HG02798 (cell line): ENCODE measurements around the gene FUBP1.
"Not testable (repeated sequence)": the region's sequence is repeated elsewhere in the genome, so short reads cannot be mapped to it uniquely, and the experiment has no call there.

Experiments
- ATAC-seq: cut with Tn5 transposase; IDR thresholded peaks from one replicate; pipeline ENCODE4 v1.9.1; 2021; ENCODE audit warnings: mild to moderate bottlenecking; ENCODE audit not compliant: unreplicated experiment, poor library complexity

The FUBP1 gene

GRCh38 chr1:77950873-77951272, 28.0 kb downstream of the FUBP1 start:
- ATAC-seq: peak; percentile 60

- ATAC-seq: peak; percentile 34
These were observed 29.9 kb downstream of the FUBP1 start for GRCh38 chr1:77948841-77949424.

GRCh38 chr1:77945345-77945744, 33.5 kb downstream of the FUBP1 start:
- no peak for ATAC-seq

DNA sequence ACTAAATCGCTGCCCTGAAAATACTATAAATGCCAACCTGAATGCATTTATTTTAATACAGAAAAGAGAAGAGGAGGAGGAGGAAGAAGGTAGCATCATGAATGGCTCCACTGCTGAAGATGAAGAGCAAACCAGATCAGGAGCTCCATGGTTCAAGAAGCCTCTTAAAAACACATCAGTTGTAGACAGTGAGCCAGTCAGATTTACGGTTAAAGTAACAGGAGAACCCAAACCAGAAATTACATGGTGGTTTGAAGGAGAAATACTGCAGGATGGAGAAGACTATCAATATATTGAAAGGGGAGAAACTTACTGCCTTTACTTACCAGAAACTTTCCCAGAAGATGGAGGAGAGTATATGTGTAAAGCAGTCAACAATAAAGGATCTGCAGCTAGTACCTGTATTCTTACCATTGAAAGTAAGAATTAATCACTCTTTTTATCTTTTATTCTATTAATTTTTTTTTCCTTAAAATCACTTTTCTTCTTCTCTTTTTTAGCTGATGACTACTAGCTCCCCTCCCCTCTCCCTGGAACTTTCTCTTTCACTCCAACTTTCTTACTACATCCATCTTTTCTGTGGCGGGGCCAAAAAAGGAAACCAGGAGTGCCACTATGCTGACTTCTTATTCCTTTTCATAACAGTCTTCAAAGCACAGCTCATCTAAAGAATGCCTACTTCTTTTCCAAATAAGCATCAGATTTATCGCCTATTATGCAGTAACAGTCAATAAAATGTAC, 36.3 kb downstream of the FUBP1 start:
- no peak for ATAC-seq

- no peak for ATAC-seq
These were observed 37.8 kb downstream of the FUBP1 start for GRCh38 chr1:77940921-77941570.

GRCh38 chr1:77938651-77939050, 40.2 kb downstream of the FUBP1 start:
- no peak for ATAC-seq

DNA sequence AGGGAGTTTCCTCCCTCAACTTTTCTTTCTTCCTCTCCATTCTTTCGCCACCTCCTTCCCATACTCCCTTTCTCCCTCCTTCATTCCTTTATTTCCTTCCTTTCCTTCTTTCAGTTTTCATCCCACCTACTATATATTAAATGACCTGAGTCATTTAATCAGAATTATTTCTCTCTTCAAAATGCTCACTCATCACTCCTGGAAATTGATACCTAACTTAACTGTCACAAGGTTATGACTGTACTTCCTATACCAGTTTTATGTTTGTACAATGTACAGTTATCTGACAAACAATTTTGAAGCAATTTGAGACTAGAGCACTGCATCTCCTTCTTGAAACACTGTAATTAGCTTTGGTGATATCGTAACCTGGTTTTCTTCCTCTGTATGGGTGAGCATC, 49.1 kb downstream of the FUBP1 start:
- ATAC-seq: no peak

- no peak for ATAC-seq
These were observed 51.5 kb downstream of the FUBP1 start for GRCh38 chr1:77927414-77927813.

DNA sequence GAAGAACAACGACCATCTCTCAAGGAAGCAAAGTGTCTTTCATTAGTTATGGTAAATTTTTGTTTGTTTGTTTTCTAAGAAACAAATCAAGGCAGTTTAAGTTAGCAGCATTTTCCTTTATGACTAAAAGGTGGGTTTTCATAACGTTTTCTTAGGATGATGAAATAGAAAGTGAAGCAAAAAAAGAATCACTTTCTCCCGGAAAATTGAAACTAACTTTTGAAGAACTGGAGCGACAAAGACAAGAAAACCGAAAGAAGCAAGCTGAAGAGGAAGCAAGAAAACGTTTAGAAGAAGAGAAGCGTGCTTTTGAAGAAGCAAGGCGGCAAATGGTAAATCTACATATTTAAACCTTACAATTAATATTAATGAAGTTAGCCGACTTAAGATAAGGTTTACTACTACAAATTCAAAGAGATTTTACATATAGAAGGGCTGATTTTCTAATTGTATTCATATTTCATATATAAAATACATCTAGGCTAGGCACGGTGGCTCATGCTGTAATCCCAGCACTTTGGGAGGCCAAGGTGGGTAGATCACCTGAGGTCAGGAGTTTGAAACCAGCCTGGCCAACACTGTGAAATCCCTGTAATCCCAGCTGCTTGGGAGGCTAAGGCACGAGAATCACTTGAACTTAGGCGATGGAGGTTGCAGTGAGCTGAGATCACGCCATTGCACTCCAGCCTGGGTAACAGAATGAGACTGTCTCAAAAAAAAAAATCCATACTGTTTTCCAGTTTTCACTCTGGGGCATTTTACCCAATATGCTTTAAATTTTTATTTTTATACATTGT, 52.1 kb downstream of the FUBP1 start:
- peak; percentile 62 for ATAC-seq

DNA sequence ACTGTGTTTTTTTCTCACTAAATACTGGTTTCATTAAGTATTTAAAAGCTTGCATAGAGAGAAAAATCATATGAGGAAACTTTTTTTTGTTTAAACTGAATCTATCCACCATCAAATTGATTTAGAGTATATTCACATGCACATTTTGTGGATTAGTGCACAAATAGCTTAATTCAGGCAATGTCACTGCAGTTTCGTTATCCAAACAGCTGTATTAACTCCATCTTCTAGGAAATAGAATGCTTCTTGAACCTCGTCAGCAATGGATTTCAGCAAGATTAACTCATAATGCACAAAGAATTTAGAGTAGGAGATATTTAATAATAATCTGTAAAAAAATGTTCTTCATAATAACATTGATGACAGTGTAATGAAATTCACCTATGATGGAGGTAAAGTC, 52.9 kb downstream of the FUBP1 start:
- no peak for ATAC-seq

- ATAC-seq: no peak
These were observed 53.4 kb downstream of the FUBP1 start for GRCh38 chr1:77925518-77925917.

- not testable (repeated sequence) for ATAC-seq
These were observed 60.0 kb downstream of the FUBP1 start for GRCh38 chr1:77918918-77919317.

DNA sequence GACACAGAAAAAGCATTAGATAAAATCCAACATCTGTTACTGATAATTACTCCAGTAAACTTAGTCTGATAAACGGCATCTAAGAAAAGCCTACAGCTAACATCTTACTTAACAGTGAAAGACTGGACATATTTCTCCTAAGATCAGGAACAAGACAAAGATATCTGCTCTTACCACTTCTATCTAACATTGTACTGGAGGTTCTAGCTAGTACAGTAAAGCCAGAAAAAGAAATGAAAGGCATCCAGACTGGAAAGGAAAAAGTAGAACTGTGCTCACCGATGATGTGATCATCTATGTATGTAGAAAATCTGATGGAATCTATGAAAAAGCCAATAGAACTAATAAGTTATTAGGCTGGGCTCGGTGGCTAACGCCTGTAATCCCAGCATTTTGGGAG, 68.8 kb downstream of the FUBP1 start:
- ATAC-seq: no peak

GRCh38 chr1:77906624-77907023, 72.2 kb downstream of the FUBP1 start:
- no peak for ATAC-seq

GRCh38 chr1:77906019-77906545, 72.8 kb downstream of the FUBP1 start:
- no peak for ATAC-seq

GRCh38 chr1:77905603-77906002, 73.3 kb downstream of the FUBP1 start:
- no peak for ATAC-seq

GRCh38 chr1:77900687-77901293, 78.1 kb downstream of the FUBP1 start:
- no peak for ATAC-seq

DNA sequence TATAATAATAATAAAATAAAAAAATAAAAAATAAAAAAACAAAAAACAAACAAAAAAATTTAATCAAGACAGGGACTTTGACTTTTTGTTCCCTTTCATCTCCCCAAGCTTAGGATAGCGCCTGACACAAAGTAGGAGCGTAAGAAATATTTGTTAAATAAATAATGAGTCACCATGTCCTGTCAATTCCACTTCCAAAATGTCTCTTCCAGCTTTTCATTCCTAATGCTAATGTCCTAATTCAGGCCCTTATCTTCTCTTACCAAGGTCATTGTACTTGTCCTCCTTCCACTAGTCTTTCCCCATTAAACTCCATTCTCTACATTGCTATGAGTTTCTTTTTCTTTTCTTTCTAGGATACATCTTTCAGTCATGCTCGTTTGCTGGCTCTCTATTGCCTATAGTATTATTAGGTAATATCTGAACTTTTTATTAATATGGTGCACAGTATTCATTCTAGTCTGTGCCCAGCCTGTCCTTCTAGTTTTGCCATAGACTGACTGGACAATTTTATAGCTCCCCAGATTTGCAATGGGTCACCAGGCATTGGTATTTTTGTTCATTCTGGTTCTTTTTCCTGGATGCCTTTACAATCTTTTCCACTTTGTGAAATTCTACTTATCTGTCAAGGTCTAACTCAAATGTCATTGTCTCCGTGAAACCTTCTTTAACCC, 79.1 kb downstream of the FUBP1 start:
- ATAC-seq: no peak
